GM21390 (cell line): ENCODE data around the gene RPL28.
"Not testable (repeated sequence)": the region's sequence is repeated elsewhere in the genome, so short reads cannot be mapped to it uniquely, and the experiment has no call there.

ENCODE experiments used
- ATAC-seq: cut with Tn5 transposase; IDR thresholded peaks from one replicate; pipeline ENCODE4 v1.9.1; 2021; ENCODE audit not compliant: unreplicated experiment

Gene RPL28

DNA sequence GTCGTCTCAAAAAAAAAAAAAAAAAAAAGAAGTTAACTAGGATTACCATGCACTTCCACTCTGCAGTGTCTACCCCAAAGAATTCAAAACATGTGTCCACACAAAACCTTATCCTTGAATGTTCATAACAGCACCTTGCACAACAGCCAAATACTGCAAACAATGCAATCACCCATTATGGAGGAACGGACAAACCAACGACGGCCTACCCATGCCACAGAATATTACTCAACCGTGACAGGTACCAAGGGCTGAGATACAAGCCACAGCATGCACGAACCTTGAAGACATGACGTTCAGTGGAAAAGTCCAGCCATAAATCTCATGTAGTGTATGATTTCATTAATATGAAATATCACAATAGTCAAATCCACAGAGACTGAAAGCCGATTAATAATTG lies 60.3 kb downstream of the RPL28 start:
- no peak for ATAC-seq

DNA sequence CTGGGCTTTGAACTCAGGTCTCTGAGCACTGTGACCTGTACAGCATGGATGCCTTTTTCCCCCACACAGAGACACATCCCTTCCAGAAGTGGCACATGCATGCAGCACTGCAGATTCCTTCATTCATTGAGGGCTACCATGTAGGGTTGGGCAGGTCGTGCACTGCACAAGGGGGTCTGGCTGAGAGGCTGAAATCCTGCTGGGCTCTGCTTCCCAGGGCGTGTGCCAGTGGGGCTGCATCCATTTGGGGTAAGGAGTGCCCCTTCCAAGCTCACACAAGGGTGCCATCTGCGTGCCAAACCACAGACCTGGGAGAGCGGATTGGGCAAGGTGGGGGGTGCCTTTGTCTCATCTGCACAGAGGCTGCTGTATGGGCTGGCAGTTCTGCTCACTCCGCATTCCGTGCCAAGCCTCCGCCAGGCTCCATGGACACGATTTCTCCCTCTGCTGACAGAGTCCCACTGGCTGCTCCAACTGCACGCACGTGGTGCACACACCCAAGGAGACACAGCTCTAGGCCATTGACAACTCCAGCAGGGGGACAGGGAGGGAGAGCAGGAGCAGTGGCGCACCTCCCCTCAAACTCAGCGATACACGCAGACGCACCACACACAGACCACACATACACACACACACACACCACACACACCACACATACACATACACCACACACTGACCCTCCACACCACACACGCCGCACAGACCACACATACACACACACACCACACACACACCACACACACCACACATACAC lies 61.9 kb downstream of the RPL28 start:
- ATAC-seq: no peak

DNA sequence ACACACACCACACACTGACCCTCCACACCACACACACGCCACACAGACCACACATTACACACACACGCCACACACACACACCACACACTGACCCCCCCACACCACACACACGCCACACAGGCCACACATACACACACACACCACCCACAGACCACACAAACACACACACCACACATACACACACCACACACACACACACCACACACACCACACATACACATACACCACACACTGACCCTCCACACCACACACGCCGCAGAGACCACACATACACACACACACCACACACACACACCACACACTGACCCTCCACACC lies 62.4 kb downstream of the RPL28 start:
- not testable (repeated sequence) for ATAC-seq

DNA sequence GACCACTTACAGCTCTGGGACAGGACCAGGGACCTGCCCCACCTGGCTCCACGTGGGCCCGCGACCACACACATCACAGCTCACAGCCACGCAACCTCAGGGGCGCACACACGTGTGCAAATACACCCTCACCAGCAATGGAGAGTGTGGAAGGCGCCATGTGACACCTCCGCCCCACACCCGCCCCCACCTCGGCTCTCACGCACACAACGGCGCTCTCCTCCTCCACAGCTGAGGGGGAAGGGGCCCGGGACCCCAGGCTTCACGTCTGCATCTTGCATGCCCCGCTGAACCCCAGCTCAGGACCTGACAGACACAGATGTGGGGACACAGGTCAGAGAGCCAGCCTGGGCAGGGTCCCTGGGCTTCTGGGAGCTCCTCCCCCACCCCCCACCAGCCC lies 63.7 kb downstream of the RPL28 start:
- ATAC-seq: no peak

DNA sequence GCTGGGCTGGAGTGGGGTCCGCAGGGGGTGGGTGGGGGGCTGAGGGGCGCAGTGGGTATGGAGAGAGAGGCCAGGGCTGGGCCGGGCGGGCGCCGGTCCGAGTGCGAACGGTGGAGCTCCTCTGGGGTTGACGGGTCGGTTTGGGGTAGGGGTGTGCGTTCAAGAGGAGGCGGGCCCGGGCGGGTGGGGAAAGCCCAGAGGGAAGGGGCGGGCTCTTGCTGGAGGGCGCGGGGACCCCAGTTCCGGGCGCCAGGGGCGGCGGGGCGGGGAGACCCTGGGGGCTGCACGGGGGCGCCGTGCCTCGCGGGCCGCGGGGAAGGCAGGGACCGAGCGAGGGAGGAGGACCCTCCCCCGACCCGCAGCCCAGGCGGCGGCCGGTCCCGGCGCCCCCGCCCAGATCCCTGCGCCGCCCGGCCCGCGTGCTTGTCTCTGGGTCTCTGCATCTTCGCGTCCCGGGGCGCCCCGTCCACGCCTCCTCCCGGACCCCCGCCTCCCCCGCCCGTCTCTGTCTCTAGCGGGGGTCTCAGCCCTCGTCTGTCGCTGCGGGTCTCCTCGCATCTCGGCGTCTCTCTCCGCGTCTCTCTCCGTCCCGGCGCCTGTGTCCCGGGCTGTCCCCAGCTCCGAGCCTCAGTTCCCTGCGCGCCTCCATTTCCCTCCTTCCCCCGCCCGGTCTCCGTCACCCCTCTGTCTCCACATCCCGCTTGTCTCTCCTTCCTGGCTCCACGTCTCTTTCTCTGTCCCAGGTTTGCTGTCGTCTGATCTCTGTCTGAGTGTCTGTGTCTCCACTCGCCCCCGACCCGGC lies 65.6 kb downstream of the RPL28 start:
- ATAC-seq: no peak

DNA sequence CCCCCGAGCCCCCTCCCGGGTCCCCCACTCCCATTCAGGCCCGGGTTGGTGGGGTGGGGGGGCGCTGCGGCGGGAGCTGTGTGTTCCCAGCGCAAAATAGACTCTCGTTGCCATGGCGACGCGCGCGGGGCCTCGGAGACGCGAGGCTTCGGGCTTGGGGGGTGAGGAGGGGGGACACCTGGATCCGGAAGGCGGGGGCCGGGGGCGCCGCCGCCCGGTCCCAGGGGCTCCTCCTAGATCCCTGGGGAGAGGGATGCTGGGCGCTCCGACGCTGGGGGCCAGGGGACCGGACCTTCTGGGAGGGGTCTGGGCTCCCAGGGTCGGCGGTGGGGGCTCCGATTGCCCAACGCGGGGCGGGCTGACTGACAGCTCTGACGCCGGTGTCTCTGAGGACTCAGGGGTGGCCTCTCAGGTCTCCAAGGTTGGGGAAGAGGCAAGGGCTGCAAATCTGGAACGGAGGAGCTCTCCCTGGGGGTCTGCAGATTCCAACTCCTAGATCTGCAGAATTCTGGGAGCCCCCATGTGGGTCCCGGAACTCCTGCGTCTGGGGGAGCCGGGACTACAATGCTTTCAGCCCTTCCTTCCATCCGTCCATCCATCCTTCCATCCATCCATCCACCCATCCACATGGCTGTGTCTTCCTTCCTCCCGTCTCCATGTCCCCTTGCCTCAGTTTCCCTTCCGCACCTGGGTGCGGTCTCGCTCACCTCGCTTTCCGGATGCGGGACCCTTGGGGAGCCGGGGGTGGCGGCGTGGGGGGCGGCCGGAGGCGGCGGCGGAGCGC lies 66.4 kb downstream of the RPL28 start:
- ATAC-seq: no peak
